Measurements from ENCODE around the gene EPSTI1.

DNA sequence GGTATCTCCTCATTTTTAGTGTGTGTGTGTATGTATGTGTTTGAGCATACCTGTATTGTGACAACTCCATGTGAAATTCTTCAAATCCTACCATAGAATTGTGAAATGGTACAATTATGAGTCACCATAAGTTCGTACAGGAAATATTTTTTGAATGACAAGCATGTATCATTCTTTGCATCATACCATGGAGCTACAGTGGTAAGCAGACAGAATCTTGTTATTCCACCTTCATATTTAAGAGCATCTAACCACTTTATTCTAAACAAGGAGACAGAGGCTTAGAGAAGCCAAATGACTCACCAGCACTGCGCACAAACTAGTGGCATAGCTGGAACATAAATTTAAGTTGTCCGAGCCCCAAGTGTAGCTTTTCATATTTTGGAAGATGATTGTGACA, 4.5 kb upstream of the EPSTI1 start:
- TF ChIP-seq, protein P1, sequence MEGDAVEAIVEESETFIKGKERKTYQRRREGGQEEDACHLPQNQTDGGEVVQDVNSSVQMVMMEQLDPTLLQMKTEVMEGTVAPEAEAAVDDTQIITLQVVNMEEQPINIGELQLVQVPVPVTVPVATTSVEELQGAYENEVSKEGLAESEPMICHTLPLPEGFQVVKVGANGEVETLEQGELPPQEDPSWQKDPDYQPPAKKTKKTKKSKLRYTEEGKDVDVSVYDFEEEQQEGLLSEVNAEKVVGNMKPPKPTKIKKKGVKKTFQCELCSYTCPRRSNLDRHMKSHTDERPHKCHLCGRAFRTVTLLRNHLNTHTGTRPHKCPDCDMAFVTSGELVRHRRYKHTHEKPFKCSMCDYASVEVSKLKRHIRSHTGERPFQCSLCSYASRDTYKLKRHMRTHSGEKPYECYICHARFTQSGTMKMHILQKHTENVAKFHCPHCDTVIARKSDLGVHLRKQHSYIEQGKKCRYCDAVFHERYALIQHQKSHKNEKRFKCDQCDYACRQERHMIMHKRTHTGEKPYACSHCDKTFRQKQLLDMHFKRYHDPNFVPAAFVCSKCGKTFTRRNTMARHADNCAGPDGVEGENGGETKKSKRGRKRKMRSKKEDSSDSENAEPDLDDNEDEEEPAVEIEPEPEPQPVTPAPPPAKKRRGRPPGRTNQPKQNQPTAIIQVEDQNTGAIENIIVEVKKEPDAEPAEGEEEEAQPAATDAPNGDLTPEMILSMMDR (conservative IDR thresholded peaks at IDR 0.05; ENCODE audit: low read depth, low read length) = no peak
- TF ChIP-seq EZH2 (IDR thresholded peaks at IDR 0.05; ENCODE audit: low read length, unreplicated experiment) = no peak

All from PC-3 (cell line).